ENCODE data around the gene DGKH.
"Not testable (repeated sequence)": the region's sequence is repeated elsewhere in the genome, so short reads cannot be mapped to it uniquely, and the experiment has no call there.

DGKH gene

DNA sequence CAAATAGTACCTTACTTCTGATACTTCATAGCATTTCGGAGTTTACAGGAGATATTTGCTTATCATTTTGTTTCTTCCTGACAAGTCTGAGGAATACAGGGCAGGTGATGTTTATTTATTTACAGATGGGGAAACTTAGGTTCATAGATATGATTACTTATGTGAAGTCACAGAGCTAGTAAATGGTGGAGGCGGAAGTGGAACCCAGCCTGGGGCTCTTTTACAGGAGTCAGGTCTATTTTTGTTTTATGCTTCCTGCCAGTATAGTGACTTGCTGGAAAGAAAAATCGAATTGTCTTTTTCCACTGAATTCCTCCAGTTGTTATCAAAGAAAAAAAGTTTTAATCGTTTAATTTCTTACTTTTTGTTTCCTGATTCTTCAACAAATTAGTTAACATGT, 66.5 kb downstream of the DGKH start:
- no peak overlapping the region for H3K27ac Mint-ChIP-seq
- H3K9me3 Mint-ChIP-seq, result no peaks in the 10 kb centered on the region
- H3K36me3 Mint-ChIP-seq (ENCODE audit: insufficient read depth), result no peaks in the 10 kb centered on the region
- DNase-seq (no peak), ATAC-seq (replicated peaks) (no peak)
- no peaks in the 10 kb centered on the region for H3K27me3 Mint-ChIP-seq
- H3K4me3 Mint-ChIP-seq, result no peak overlapping the region
- peaks cover 5 to 7% of the 10 kb centered on the region in 2 donors for H3K4me1 Mint-ChIP-seq (ENCODE audit: low read depth in 2 of 2)

DNA sequence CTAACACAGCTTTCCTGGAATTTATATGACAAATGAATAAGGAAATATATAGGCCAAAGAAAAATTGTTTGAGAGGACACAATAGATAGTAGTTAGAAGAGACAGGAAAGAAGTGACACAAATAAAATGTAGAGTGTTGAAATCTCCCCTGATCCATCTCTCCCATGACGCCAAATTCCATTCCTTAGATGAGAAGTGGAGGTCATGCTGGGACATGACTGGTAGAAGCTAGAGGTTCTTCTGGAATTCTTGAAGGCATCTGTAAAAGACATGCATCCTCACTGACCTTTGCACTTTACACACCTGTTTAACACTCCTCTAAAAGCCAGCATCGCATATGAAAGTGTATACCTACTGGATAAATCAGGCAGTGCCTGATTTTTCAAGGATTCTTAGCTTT, 67.8 kb downstream of the DGKH start:
- no peaks in the 10 kb centered on the region for H3K4me1 Mint-ChIP-seq (ENCODE audit: low read depth in 2 of 2)
- ATAC-seq (replicated peaks) (no peak), DNase-seq (no peak)
- no peaks in the 10 kb centered on the region for H3K27me3 Mint-ChIP-seq
- no peaks in the 10 kb centered on the region for H3K36me3 Mint-ChIP-seq (ENCODE audit: insufficient read depth)
- no peak overlapping the region for H3K4me3 Mint-ChIP-seq
- H3K9me3 Mint-ChIP-seq, result no peaks in the 10 kb centered on the region
- no peak overlapping the region for H3K27ac Mint-ChIP-seq

DNA sequence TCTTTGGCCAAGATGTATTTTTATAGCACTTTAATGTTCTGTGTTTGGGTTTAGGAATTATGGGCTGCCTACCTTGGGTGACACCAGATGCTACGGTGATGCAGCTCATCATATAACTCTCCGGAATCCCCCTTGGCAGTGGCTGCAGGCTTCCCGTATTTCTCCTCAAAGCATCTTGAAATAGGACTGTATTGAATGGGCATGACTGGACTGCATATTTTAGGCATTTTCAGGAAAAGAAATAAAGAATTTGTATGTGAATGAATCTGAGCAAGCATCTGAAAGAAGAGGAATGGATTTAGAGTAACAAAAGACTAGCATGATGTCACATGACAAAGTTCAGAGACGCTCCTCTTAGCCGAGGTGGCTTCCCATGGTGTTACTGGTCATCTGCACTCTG, 70.6 kb downstream of the DGKH start:
- no peaks in the 10 kb centered on the region for H3K36me3 Mint-ChIP-seq (ENCODE audit: insufficient read depth)
- no peak overlapping the region for H3K27ac Mint-ChIP-seq
- no peaks in the 10 kb centered on the region for H3K27me3 Mint-ChIP-seq
- no peaks in the 10 kb centered on the region for H3K9me3 Mint-ChIP-seq
- no peak for DNase-seq
- no peaks in the 10 kb centered on the region for H3K4me1 Mint-ChIP-seq (ENCODE audit: low read depth in 2 of 2)
- no peak for ATAC-seq (replicated peaks)
- no peak overlapping the region for H3K4me3 Mint-ChIP-seq

DNA sequence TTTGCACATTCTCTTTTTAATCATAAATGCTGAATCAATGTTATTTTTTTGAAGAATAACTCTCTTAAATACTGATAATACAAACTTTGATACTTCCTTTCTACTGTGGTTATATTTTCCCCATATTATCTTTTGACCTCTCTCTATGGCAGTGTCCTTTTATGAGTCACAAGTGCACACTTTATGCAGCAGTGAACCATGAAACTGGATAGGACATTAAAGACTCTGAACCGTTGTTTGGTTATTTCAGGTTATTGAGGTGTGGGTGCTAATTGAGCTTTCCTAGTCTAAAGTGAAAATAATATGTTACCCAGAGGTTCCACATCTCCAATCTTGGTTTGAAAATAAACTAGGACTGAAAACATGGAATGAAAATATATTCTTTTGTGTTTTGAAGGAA, 71.4 kb downstream of the DGKH start:
- Mint-ChIP-seq H3K27ac (no peak overlapping the region), H3K27me3 (no peaks in the 10 kb centered on the region), H3K9me3 (no peaks in the 10 kb centered on the region), H3K4me1 (ENCODE audit: low read depth in 2 of 2) (no peaks in the 10 kb centered on the region), H3K36me3 (ENCODE audit: insufficient read depth) (no peaks in the 10 kb centered on the region), H3K4me3 (no peak overlapping the region)
- no peak for DNase-seq
- no peak for ATAC-seq (replicated peaks)

DNA sequence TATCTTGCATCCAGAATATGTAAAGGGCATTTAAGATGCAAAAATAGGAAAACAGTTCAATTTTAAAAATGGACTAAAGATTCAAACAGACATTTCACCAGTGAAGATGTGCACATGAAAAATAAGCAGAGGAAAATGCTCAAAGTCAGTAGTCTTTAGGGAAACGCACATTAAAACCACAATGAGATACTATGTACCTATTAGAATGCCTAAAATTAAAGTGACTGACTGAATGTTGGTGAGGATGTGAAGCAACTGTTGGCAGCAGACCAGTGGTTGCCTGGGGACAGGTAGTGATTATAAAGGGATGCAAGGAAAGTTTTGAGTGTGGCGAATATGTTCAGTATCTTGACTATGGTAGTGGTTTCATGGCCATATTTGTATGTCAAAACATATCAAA, 75.2 kb downstream of the DGKH start:
- Mint-ChIP-seq H3K27me3 (no peaks in the 10 kb centered on the region), H3K9me3 (no peaks in the 10 kb centered on the region), H3K4me1 (ENCODE audit: low read depth in 2 of 2) (peaks cover 0 to 2% of the 10 kb centered on the region in 2 donors), H3K4me3 (no peak overlapping the region), H3K27ac (no peak overlapping the region), H3K36me3 (ENCODE audit: insufficient read depth) (no peaks in the 10 kb centered on the region)
- no peak for DNase-seq
- no peak for ATAC-seq (replicated peaks)

DNA sequence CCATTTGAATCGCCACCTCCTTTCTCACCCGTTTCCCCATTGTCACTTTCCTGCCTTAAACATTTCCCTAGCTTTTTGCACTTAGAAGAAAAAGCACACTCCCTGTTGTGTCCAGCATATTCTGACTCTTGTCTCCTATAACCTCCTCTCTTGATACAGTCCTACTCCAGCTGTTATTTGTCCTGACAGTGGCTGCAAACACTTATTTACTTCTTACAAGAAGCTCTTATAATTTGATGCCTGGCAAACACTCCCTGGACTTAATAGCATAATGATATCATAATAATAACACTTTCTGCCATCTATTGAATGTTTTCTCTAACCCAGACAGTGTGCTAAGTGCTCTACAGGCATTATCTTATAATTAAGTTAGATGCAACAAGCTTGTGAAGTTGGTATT, 76.6 kb downstream of the DGKH start:
- H3K36me3 Mint-ChIP-seq (ENCODE audit: insufficient read depth), result no peaks in the 10 kb centered on the region
- no peaks in the 10 kb centered on the region for H3K9me3 Mint-ChIP-seq
- H3K27me3 Mint-ChIP-seq, result no peaks in the 10 kb centered on the region
- H3K27ac Mint-ChIP-seq, result no peak overlapping the region
- DNase-seq, result no peak
- no peak for ATAC-seq (replicated peaks)
- peaks cover 0 to 2% of the 10 kb centered on the region in 2 donors for H3K4me1 Mint-ChIP-seq (ENCODE audit: low read depth in 2 of 2)
- no peak overlapping the region for H3K4me3 Mint-ChIP-seq

DNA sequence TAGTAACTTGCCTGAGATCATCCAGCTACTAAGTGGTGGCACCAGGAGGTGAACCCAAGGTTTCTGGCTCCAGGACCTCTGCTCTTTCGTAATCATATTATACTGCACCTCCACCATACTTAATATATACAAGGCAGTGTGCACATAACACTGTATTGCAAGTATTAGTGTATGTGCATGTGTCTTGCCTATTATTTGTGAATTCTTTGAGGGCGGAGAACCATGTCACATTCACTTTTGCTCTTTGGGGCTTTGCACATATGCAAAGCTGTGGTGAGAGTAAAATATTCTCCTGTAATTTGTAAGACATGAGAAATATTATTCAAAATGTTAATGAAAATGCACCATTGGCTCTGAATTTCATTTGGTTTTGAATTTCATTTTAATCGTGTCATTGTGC, 78.6 kb downstream of the DGKH start:
- no peaks in the 10 kb centered on the region for H3K27me3 Mint-ChIP-seq
- no peak overlapping the region for H3K27ac Mint-ChIP-seq
- H3K4me1 Mint-ChIP-seq (ENCODE audit: low read depth in 2 of 2), result peaks cover 0 to 2% of the 10 kb centered on the region in 2 donors
- DNase-seq (no peak), ATAC-seq (replicated peaks) (no peak)
- no peak overlapping the region for H3K4me3 Mint-ChIP-seq
- no peaks in the 10 kb centered on the region for H3K36me3 Mint-ChIP-seq (ENCODE audit: insufficient read depth)
- no peaks in the 10 kb centered on the region for H3K9me3 Mint-ChIP-seq

DNA sequence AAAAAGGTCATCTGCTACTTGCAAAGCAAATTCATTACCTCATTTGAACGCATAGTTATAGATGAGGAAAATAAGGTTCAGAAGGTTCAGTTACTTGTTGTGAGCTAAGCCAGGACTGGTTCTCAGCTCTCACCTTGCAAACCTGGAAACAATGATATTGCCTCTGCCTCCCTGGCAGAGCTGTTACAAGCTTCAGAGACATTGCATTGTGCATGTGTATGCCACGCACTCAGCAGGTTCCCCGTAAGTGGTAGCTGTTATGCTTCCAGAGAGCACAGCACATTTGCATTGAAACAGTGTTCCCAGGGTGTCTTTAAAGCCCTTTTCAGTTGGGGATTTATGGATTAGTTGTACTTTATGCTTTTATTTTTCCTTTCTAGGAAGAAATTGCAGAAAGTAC, 80.6 kb downstream of the DGKH start:
- DNase-seq, result no peak
- Mint-ChIP-seq H3K4me1 (ENCODE audit: low read depth in 2 of 2) (peaks cover 0 to 2% of the 10 kb centered on the region in 2 donors), H3K36me3 (ENCODE audit: insufficient read depth) (no peaks in the 10 kb centered on the region), H3K27ac (no peak overlapping the region), H3K4me3 (no peak overlapping the region), H3K9me3 (no peaks in the 10 kb centered on the region), H3K27me3 (no peaks in the 10 kb centered on the region)
- no peak for ATAC-seq (replicated peaks)

DNA sequence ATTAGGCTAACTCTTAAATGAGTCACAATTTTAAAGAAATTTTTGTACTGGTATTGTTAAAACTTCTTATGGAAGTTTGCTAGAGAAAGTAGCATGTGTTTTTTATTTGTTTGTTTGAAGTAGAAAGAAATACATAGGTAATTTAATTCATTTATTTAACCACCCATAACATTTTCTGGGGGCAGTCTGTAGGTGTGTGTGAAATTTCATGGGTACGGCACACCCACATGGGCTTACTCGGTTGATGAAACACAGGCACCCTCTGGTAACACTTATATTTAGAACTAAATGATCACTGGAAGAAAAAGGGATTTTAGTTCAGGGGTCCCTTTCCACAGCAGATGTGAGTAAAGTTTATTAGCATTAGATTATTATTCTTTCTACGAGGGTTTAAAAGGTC, 88.1 kb downstream of the DGKH start:
- Mint-ChIP-seq H3K36me3 (ENCODE audit: insufficient read depth) (no peaks in the 10 kb centered on the region), H3K9me3 (peaks cover 0 to under 1% of the 10 kb centered on the region in 2 donors), H3K27me3 (no peaks in the 10 kb centered on the region), H3K27ac (no peak overlapping the region), H3K4me3 (no peak overlapping the region), H3K4me1 (ENCODE audit: low read depth in 2 of 2) (peaks cover 0 to 1% of the 10 kb centered on the region in 2 donors)
- ATAC-seq (replicated peaks) (no peak), DNase-seq (no peak)

DNA sequence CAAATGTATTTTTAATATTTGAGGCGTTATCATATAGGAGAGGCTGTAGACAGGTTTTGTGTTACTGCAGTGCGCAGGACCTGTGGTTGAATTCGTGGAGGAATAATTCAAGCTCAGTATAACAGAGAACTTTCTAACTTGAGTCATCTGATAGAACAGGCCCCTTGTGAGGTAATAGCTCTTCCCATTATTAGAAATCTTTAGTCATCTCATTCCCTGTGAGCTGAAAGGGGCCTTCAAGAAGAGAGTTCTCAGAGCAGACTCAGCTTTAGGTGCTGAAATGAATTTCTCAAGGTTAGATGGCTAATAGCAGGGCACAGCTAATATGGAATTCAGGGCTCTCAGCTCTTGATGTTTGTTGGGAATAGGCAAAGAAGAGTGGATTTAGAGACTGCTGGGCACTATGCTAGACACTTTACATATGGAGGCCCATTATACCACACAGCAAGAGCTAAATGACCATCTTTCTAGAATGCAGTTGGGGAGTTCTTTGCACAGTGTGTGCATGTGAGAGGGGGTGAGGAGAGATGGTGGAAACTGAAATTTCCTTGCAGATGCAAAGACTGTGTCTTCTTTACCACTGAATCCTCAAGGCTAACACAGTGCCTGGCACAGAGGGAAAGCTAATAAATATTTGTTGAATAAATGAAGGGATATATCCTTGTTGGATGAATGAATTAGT, 89.5 kb downstream of the DGKH start:
- no peaks in the 10 kb centered on the region for H3K27me3 Mint-ChIP-seq
- H3K27ac Mint-ChIP-seq, result no peak overlapping the region
- H3K36me3 Mint-ChIP-seq (ENCODE audit: insufficient read depth), result no peaks in the 10 kb centered on the region
- DNase-seq, result no peak
- H3K4me1 Mint-ChIP-seq (ENCODE audit: low read depth in 2 of 2), result peaks cover 0 to 2% of the 10 kb centered on the region in 2 donors
- H3K9me3 Mint-ChIP-seq, result peaks cover 0 to 2% of the 10 kb centered on the region in 2 donors
- no peak overlapping the region for H3K4me3 Mint-ChIP-seq
- ATAC-seq (replicated peaks), result no peak

DNA sequence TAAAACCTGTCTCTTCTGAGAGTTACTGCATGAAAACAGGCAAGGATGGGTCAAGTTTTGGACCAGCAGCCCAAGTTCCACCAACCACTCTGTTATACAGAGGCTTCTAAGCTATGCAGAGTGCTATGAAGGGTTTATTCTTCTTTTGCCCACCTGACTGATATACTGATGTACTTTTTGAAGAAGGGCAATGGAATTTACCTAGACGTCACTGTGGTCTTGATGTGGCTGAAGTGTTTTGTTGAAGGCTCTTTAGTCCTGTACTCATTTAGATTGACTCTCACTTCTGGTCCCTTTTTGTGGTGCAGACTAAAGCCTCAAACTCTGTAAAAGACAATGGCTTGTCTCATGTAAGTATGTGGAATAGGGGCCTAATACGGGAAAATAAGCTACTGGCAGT, 92.0 kb downstream of the DGKH start:
- H3K9me3 Mint-ChIP-seq, result peaks cover 0 to 2% of the 10 kb centered on the region in 2 donors
- peaks cover 0 to 2% of the 10 kb centered on the region in 2 donors for H3K4me1 Mint-ChIP-seq (ENCODE audit: low read depth in 2 of 2)
- H3K27ac Mint-ChIP-seq, result no peak overlapping the region
- H3K36me3 Mint-ChIP-seq (ENCODE audit: insufficient read depth), result no peaks in the 10 kb centered on the region
- no peaks in the 10 kb centered on the region for H3K27me3 Mint-ChIP-seq
- DNase-seq (no peak), ATAC-seq (replicated peaks) (no peak)
- no peak overlapping the region for H3K4me3 Mint-ChIP-seq

DNA sequence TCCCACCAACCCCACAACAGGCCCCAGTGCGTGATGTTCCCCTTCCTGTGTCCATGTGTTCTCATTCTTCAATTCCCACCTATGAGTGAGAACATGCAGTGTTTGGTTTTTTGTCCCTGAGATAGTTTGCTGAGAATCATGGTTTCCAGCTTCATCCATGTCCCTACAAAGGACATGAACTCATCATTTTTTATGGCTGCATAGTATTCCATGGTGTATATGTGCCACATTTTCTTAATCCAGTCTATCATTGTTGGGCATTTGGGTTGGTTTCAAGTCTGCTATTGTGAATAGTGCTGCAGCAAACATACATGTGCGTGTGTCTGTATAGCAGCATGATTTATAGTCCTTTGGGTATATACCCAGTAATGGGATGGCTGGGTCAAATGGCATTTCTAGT, 92.6 kb downstream of the DGKH start:
- not testable (repeated sequence) for H3K4me1 Mint-ChIP-seq (ENCODE audit: low read depth in 2 of 2); ATAC-seq (replicated peaks); DNase-seq; H3K36me3 Mint-ChIP-seq (ENCODE audit: insufficient read depth); H3K4me3 Mint-ChIP-seq; H3K27me3 Mint-ChIP-seq; H3K9me3 Mint-ChIP-seq
- H3K27ac Mint-ChIP-seq, result peak overlapping the region in 1 of 2 donors; percentile 26

DNA sequence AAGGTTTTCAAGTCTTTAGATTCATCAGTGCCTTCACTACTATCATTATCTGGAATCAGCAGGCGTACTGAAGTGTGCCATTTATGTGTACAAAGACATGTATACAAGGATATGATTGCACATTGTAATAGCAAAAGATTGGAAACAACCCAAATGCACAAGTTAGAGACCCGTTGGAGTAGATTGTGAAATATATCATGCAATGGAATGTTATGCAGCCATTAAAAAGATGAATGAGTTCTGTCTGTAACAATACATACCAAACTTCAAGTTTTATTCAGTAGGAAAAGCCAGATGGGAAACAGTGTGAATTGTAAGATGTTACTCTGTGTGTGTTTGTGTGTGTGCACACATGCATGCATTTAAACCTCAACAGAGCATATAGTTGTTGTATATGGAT, 97.9 kb downstream of the DGKH start:
- no peak for DNase-seq
- ATAC-seq (replicated peaks), result no peak
- Mint-ChIP-seq H3K27ac (no peak overlapping the region), H3K9me3 (peaks cover 0 to 2% of the 10 kb centered on the region in 2 donors), H3K36me3 (ENCODE audit: insufficient read depth) (no peaks in the 10 kb centered on the region), H3K27me3 (no peaks in the 10 kb centered on the region), H3K4me3 (no peak overlapping the region), H3K4me1 (ENCODE audit: low read depth in 2 of 2) (peaks cover 10% of the 10 kb centered on the region in 2 donors)

DNA sequence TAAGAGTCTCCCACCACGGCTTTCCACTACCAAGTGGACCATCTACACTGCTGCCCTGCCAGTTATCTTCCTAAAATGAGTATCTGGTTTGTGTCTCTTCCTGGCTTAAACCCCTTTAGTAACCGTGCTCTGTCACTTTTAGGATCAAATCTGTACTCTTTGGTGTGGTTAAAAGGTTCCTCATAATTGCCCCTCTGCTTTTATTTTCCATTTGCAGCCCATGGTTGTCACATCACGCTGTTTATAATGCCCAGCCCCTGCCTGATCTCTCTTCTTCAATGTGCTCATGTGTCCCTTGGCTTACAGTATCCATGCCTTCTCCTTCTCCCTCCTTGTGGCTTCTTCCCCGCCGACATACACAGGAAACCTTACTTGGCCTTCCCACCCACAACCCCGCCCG, 100.1 kb downstream of the DGKH start:
- Mint-ChIP-seq H3K4me1 (ENCODE audit: low read depth in 2 of 2) (peaks cover 8 to 10% of the 10 kb centered on the region in 2 donors), H3K36me3 (ENCODE audit: insufficient read depth) (no peaks in the 10 kb centered on the region), H3K27ac (peak overlapping the region in 1 of 2 donors; percentile 42), H3K27me3 (no peaks in the 10 kb centered on the region), H3K4me3 (no peak overlapping the region), H3K9me3 (no peaks in the 10 kb centered on the region)
- ATAC-seq (replicated peaks) (no peak), DNase-seq (no peak)

DNA sequence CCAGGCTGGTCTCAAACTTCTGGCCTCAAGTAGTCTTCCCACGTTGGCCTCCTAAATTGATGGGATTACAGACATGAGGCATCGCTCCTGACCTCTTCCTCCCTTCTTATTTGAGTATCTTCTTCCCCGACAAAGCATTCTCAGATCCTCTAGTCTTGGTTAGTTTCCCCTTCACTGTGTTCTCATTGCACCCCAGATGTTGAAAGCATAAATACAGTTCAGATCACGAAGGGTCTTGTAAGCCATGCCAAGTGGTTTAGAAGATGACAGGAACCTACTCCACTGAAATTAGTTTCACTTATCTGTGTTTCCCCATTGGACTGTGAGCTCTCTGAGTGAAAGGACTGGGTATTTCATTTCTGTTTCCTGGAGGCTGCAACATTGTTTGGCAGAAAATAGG, 100.7 kb downstream of the DGKH start:
- H3K36me3 Mint-ChIP-seq (ENCODE audit: insufficient read depth), result no peaks in the 10 kb centered on the region

More for the DNA sequence above, 100.7 kb downstream of the DGKH start:
- H3K27me3 Mint-ChIP-seq, result no peaks in the 10 kb centered on the region
- H3K27ac Mint-ChIP-seq, result peak overlapping the region in 1 of 2 donors; percentile 42
- no peaks in the 10 kb centered on the region for H3K9me3 Mint-ChIP-seq
- H3K4me1 Mint-ChIP-seq (ENCODE audit: low read depth in 2 of 2), result peaks cover 8 to 10% of the 10 kb centered on the region in 2 donors
- ATAC-seq (replicated peaks) (no peak), DNase-seq (no peak)
- no peak overlapping the region for H3K4me3 Mint-ChIP-seq
